ENCODE results near the gene PPP2R2C.

PPP2R2C gene

DNA sequence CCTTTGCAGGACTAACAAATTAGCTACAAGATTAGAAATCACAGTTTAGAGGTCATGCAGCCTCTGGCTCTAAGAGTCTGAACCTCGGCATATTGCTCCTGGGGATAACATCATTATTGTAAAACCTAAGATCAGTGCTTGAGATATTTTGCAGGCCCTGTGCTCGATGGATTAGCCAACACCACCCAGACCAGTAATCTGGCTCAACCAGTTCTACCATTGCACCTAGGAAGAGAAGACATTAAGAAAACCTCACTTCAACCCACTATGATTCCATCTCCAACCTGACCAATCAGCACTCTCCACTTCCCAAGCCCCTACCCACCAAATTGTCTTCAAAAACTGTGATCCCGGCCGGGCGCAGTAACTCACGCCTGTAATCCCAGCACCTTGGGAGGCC, 159.2 kb downstream of the PPP2R2C start:
- DNase-seq (ENCODE audit: low read depth in 2 of 2, low spot score in 1 of 2): no peak

DNA sequence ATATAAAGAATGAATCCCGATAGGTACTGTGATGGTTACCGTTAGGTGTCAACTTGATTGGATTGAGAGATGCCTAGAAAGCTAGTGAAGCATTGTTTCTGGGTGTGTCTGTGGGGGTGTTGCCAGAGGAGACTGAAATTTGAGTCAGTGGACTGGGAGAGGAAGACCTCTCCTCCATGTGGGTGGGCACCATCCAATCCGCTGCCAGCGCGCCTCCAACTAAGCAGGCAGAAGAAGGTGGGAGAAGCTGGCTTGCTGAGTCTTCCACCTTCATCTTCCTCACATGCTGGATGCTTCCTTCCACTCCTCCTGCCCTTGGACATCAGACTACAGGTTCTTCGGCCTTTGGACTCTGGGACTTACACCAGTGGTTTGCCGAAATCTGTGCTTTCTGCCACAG, 162.6 kb downstream of the PPP2R2C start:
- DNase-seq (ENCODE audit: low read depth in 2 of 2, low spot score in 1 of 2): no peak

DNA sequence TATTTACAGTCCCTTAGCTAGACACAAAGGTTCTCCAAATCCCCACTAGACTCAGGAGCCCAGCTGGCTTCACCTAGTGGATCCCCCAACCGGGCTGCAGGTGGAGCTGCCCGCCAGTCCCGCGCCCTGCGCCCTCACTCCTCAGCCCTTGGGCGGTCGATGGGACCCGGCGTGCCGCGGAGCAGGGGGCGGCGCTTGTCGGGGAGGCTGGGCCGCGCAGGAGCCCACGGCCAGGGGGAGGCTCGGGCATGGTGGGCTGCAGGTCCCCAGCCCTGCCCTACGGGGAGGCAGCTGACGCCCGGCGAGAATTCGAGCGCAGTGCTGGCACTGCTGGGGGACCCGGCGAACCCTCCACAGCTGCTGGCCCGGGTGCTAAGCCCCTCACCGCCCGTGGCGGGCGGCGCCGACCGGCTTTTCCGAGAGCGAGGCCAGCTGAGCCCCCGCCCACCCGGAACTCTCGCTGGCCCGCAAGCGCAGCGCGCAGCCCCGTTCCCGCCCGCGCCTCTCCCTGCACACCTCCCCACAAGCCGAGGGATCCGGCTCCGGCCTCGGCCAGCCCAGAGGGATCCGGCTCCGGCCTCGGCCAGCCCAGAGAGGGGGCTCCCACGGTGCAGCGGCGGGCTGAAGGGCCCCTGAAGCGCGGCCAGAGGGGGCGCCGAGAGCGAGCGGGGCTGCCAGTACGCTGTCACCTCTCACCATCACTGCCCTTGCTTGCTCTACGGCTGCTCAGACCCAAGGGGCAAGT, 163.3 kb downstream of the PPP2R2C start:
- DNase-seq (ENCODE audit: low read depth in 2 of 2, low spot score in 1 of 2): no peak

DNA sequence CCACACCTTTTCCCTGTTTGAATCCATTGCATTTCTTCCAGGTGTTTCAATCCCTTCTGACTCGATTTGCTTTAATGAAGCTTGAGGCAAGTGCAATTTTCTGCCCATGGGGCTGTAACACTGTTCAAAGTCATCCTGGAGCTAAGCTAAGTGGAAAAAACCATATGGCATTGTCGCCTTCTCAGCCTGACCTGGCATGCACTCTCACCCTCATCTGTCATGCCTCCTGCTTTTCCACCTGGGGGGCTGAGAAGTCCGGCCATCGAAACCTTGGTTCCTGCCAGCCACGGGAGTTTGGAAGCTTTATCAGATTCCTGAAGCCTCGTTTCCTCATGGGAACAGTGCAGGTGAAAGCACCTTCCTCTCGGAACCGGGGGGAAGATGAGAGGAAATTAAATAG, 164.5 kb downstream of the PPP2R2C start:
- DNase-seq (ENCODE audit: low read depth in 2 of 2, low spot score in 1 of 2): no peak

DNA sequence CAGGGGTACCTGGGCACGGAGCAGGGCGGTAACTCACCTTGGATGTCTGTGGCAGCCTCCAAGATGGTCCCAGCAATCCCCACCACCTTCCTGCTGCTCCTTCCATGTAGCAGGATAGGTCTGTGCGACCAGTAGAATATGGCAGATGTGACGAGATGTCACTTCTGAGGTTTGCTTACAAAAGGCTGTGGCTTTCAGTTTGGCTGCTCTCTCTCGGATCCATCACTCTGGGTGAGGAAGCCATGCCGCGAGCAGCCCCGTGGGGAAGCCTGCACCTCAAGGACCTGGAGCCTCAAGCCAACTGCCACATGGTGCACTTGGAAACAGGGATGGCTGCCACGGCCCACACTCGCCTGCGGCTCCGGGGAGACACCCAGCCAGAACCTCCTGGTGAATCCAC, 165.2 kb downstream of the PPP2R2C start:
- no peak for DNase-seq (ENCODE audit: low read depth in 2 of 2, low spot score in 1 of 2)

DNA sequence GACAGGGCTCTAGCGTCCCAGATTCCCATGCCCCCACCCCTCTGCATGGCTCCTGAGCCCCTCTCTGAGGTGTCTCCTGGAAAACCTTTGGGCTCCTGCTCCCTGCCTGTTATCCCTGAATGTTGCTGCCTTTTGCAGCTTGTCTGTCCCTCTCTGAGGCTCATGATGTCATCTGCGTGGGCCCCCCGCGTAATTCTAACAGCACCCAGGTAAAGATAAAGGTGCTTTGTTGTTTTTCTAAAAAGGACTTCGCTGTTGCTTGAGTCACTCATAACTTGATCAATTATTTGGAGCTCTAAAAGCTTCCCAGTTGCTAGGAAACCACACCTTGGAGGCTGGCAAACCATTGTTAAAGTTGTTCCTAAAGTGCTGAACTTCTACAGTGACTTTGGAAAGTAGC, 166.1 kb downstream of the PPP2R2C start:
- DNase-seq (ENCODE audit: low read depth in 2 of 2, low spot score in 1 of 2): no peak

DNA sequence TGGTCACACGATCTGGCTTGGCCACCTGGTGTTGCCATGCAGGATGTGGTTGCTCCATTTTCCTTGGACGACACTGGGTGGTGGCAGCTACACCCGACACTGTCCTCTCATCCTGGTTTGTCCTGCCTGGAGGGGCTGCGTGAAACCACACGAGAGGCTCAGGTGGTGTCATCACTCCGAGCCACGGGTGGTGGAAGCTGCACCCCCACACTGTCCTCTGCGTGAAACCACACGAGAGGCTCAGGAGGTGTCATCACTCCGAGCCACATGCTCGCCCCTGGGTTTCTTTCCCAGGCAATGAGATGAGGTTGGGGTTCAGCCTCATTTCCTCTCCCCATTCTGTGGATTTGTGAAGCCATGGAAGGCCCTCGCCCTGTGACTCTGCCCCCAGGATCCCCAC, 168.5 kb downstream of the PPP2R2C start:
- no peak for DNase-seq (ENCODE audit: low read depth in 2 of 2, low spot score in 1 of 2)

DNA sequence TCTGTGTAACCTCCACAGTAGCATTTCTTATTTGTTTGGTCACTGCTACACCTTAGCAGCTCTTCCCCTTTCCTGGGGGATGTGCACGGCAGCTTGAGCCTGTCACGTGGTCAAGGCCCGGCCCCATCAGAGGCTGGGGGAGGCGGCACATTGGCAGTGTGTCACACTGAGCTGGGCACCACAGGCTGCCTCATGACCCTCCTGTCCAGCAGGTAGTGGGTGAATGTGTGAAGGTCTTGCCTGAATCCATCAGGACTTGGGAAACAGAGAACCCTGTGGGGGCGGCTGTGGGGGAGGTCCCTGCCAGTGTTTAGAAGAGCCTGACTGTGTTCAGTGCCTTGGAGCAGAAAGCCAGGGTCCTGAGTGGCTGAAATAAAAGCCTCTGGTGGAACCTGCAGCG, 169.5 kb downstream of the PPP2R2C start:
- DNase-seq (ENCODE audit: low read depth in 2 of 2, low spot score in 1 of 2): no peak

DNA sequence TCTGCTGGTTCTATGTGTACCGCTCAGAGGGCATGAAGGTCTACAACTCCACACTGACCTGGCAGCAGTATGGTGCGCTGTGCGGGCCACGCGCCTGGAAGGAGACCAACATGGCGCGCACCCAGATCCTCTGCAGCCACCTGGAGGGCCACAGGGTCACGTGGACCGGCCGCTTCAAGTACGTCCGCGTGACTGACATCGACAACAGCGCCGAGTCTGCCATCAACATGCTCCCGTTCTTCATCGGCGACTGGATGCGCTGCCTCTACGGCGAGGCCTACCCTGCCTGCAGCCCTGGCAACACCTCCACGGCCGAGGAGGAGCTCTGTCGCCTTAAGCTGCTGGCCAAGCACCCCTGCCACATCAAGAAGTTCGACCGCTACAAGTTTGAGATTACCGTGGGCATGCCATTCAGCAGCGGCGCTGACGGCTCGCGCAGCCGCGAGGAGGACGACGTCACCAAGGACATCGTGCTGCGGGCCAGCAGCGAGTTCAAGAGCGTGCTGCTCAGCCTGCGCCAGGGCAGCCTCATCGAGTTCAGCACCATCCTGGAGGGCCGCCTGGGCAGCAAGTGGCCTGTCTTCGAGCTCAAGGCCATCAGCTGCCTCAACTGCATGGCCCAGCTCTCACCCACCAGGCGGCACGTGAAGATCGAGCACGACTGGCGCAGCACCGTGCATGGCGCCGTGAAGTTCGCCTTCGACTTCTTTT, 170.5 kb downstream of the PPP2R2C start:
- no peak for DNase-seq (ENCODE audit: low read depth in 2 of 2, low spot score in 1 of 2)

DNA sequence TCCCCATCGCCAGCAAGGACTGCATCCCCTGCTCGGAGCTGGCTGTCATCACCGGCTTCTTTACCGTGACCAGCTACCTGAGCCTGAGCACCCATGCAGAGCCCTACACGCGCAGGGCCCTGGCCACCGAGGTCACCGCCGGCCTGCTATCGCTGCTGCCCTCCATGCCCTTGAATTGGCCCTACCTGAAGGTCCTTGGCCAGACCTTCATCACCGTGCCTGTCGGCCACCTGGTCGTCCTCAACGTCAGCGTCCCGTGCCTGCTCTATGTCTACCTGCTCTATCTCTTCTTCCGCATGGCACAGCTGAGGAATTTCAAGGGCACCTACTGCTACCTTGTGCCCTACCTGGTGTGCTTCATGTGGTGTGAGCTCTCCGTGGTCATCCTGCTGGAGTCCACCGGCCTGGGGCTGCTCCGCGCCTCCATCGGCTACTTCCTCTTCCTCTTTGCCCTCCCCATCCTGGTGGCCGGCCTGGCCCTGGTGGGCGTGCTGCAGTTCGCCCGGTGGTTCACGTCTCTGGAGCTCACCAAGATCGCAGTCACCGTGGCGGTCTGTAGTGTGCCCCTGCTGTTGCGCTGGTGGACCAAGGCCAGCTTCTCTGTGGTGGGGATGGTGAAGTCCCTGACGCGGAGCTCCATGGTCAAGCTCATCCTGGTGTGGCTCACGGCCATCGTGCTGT, 171.2 kb downstream of the PPP2R2C start:
- no peak for DNase-seq (ENCODE audit: low read depth in 2 of 2, low spot score in 1 of 2)

DNA sequence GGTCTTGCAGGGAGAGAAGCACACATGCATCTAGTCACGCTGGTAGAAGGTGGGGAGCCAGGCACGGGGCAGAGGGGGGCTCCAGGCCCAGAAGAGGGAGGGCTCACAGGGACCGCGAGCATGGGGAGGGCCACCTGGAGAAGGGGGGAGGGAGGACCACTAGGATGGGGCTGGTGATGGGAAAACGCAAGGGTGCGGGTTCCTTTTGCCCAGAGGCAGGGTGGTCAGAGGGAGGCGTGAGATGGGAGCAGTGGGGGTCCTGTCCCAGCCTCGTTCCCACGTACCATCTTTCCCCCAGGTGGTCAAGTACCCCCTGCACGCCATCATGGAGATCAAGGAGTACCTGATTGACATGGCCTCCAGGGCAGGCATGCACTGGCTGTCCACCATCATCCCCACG, 172.1 kb downstream of the PPP2R2C start:
- DNase-seq (ENCODE audit: low read depth in 2 of 2, low spot score in 1 of 2): no peak

DNA sequence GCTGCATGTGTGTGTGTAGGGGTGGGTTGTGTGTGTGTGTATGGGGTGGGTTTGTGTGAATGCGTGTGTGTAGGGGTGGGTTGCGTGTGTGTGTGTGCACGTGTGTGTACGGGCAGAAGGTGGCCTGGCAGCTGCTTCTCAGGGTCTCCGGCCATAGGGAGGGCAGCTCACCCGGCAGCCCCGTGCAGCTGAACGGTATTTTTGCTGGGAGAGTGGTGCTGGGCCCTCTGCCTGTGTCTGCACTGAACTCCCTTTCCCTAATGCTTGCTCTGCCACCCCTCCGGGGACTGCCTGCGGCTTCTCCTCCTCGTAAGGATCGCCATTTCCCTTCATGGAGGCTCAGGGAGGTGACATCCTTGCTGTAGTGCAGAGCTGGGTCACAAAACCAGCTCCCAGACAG, 172.5 kb downstream of the PPP2R2C start:
- DNase-seq (ENCODE audit: low read depth in 2 of 2, low spot score in 1 of 2): no peak

DNA sequence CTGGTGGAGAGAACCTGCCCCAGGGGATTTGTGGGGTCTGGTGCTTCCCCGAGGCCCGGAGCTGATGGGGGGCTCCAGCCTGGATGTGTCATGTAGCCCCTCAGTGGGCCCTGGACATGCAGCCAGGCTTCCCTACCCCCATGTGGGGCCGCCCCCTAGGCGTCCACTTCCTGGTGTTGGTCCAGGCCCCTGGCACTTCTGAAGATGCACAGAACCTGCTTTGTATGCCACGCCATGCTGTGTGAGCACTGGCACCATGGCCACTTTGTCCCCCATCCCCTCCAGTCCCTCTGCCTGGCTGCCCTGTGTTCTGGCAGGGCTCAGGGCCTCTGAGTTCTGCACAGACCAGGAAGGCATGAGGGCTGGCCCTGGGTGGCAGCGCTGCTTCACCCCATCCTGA, 173.6 kb downstream of the PPP2R2C start:
- no peak for DNase-seq (ENCODE audit: low read depth in 2 of 2, low spot score in 1 of 2)

DNA sequence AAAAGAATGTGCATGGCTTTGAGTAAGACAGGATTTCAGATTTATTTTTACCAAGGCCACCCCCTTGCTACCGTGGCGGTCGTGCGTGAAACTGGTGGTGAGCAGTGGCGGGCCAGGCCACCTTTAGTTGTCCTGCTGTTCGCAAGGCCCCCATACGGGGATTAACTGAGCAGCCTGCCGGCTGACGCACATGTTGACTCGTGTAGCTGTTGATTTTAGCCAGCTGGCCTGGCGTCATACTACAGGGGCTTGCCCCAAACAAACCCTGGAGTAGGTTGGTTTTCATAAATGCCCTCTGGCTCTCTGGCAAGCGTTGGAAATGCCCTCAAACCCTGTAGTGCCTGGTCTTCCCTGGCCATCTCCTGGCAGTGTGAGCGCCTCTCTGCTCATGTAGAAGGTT, 174.4 kb downstream of the PPP2R2C start:
- no peak for DNase-seq (ENCODE audit: low read depth in 2 of 2, low spot score in 1 of 2)

DNA sequence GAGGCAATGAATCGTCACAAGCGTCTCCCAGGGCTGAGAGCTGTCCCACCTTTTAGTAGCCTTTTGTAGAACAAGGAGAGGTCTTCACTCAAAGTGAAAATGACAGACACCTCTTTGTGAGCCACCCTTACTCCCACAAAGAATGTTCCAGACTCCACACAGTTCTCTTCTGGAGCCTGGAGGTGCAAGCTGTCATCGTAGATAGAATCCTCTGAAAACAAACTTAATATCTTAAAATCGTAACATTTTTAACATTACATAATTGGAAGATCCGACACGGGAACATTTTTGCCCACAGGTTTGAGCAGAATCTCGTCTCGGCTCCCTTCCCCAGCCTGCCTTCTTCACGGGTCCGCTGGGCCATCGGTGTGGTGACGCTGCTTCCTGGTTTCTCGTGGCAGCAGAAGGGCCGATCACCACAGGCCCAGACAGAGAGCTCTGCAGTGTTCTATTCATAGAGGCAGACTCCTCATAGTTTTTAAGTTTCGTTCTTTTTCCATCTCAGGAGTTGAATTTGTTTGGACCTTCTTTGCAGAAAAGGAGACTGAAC, 175.1 kb downstream of the PPP2R2C start:
- DNase-seq (ENCODE audit: low read depth in 2 of 2, low spot score in 1 of 2): no peak

DNA sequence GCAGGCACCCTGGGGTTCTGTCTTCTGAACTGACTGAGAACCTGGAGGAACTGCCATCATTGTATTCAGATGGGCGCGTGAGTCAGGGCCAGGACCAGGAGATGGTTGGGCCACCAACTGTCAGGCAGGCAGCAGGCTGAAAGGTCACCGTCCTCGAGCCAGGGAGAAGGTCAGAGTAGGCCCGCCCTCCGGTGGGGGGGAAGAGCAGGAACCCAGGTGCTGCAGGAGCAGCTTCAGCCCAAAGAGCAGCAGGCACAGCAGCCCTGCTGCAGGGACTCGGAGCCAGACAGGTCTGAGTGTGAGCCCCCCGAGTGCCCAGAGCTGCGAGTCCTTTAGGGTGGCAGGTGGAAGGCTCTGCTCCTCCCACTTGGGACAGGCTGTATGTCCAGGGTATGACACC, 176.4 kb downstream of the PPP2R2C start:
- no peak for DNase-seq (ENCODE audit: low read depth in 2 of 2, low spot score in 1 of 2)

DNA sequence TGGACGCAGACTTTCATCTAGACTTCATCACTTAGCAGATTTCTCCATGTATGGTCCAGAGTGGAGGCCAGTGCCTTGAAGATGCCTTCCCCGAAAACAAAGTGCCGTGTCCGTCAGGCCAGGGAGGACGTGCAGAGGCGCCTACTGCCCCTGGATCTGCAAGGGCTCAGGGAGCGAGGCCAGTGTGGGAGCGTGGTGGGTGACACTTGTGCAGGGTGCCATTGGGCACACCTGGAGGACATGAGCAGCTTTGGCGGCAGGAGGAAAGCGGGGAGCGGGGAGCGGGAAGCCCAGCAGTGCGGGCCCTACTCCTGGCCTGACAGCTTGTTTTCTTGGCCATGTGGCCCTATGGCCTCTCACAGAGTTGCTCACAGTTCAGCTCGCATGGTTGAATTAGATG, 176.9 kb downstream of the PPP2R2C start:
- no peak for DNase-seq (ENCODE audit: low read depth in 2 of 2, low spot score in 1 of 2)

DNA sequence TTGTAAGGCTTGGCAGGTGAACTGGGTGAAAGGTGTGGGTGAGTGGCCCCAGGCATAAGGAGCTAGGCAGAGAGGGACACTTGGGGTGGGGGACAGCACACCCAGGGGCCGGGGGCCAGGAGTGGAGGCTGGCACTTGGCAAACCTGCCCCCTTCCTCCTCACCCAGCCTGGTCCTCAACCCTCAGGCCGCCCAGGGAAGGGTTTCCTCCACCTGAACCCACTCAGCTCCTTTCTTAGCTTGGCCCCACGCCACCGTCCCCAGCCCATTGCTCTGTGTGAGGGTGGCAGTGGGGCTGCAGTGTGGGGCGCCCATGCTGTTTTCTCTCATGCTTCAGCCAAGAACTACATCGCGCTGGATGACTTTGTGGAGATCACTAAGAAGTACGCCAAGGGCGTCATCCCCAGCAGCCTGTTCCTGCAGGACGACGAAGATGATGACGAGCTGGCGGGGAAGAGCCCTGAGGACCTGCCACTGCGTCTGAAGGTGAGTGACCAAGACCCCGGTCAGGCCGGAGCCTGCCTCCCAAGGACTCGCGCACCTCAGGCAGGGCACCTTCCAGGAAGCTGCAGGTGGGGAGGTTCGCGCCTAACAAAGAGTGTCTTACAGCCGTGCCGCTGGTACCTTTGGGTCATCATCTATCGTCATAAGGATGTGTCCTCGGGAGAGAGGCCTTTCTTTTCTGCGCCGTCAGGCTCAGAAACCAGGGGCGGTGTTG, 177.6 kb downstream of the PPP2R2C start:
- no peak for DNase-seq (ENCODE audit: low read depth in 2 of 2, low spot score in 1 of 2)

DNA sequence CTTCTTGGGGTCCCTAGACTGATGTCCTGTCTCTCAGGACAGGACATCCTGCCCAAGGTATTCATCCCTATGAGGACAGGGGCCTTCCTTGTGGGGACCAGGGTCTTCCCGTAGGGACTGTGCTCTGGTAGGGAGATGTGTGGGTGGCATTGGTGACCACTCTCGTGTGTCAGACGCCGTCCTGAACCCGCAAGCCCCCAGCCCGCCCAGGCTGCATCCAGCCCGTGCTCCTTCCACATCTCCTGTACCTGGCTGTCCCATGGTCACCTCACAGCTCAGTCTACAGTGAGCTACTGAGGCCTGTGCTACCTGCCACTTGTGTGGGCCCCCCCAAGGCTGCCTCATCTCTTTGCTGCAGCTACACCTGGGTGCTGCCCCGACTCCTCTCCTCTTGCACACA, 178.8 kb downstream of the PPP2R2C start:
- no peak for DNase-seq (ENCODE audit: low read depth in 2 of 2, low spot score in 1 of 2)

DNA sequence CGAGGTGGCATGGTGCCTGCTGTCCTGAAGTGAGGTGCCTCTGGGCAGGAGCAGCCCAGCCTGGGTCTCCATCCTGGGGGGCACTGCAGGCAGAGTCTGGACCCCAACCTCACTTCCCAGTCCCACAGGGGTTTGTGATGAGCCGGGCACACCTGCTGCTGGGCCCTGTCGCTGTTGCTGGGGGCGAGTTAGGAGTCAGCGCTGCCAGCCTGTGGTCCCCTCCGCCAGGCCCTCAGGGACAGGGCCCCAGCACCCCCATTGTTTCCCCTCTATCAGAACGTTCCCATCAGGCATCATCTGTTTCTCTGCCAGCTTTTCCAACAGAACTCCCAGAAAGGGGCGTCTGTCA, 179.3 kb downstream of the PPP2R2C start:
- DNase-seq (ENCODE audit: low read depth in 2 of 2, low spot score in 1 of 2): no peak

DNA sequence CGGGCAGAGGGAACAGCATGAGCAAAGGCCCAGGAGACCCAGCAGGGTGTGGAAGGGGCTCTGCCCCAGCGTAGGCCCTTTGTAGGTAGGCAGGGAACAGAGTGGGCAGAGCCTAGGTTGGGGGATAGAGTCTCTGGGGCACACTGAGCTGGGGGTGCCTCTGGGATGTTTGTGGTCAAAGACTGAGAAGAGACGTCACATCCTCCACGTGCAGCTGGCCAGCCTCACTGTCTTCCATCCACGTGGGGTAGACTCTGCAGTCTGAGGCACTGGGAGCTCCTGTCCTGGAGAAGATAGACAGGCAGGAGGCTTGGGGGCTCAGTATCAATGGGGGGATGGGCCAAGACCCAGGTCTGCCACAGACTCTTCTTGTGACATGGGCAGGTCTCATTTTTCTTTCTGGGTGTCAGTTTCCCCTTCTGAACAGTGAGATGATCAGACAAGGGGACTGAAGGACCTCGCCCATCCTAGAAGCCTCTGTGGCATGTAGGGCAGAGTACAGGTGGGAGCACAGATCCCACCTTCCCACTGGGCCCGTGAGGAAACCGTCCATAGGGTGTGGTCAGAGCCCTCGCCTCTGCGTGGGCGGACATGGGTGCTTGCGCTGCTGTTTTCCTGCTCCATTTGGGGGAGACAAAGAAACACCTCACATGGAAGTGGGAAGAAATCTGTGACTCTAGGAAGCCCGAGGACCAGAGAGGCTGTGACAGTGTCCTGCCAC, 179.9 kb downstream of the PPP2R2C start:
- DNase-seq (ENCODE audit: low read depth in 2 of 2, low spot score in 1 of 2): no peak
